GM12878 (cell line): Measurements from ENCODE around the gene FGD5. TPM values are rescaled to one million over a fixed set of nuclear protein-coding genes. Genes with fewer than 3 reads are reported as not detected.
A peak's percentile ranks its signal among the peaks of the same experiment; 100 is the strongest.

Source experiments
- ATAC-seq: fragments of 200-7000 bp; cut with Tn5 transposase; 3 replicates; pipeline ENCODE4 v1.9.1; 2020; ENCODE audit warnings: mild to moderate bottlenecking, moderate library complexity
- BruUV-seq: library from RNA; stranded (reverse); fragments of 400-500 nt; replicated peaks from 2 replicates; lab custom pipeline; 2021; lab: Mats Ljungman, UMichigan
- CTCF ChIA-PET: fragments of 300-600 bp; sonication (Branson Sonifier 250); formaldehyde crosslinking; extraction: SDS; loops from one replicate; lab custom pipeline; 2021; ENCODE audit warnings: inconsistent platforms; lab: Yijun Ruan, JAX
- POLR2A ChIA-PET: fragments of 350-600 bp; formaldehyde crosslinking; extraction: SDS; loops from one replicate; lab custom pipeline; 2021; ENCODE audit warnings: inconsistent platforms; lab: Charles Lee
- RAD21 ChIA-PET: fragments of 300-600 bp; sonication (Branson Sonifier 250); formaldehyde crosslinking; loops from one replicate; lab custom pipeline; 2023; ENCODE audit warnings: antibody characterized with exemption; ENCODE audit not compliant: unreplicated experiment; lab: Charles Lee
- SMC1A ChIA-PET: fragments of 300-600 bp; sonication (Branson Sonifier 250); formaldehyde crosslinking; loops from one replicate; lab custom pipeline; 2023; ENCODE audit not compliant: unreplicated experiment, uncharacterized antibody; lab: Charles Lee
- DNase-seq: peaks from one replicate; pipeline ENCODE4 v3.0.0-alpha.2; 2011; ENCODE audit warnings: low read depth, low spot score
- FAIRE-seq: peaks from 3 replicates; lab custom pipeline; 2011; peaks lifted over from hg19 to GRCh38; lab: Jason Lieb, UNC
- H2AFZ ChIP-seq: 2 replicates; pipeline ENCODE4 v1.6.0; 2011; ENCODE audit warnings: low read depth, low read length, control low read depth; ENCODE audit not compliant: control insufficient read depth
- H3K27ac ChIP-seq: 2 replicates; pipeline ENCODE4 v1.5.1; 2011; ENCODE audit warnings: control low read depth; ENCODE audit not compliant: control insufficient read depth, insufficient read depth
- H3K27me3 ChIP-seq, 2 experiments: replicated peaks in 1 of 2; 2 replicates each; pipeline versions ENCODE4 v1.6.0 to v1.6.1; 2011; ENCODE audit warnings: low read length in 1 of 2; ENCODE audit not compliant: control insufficient read depth in 2 of 2, insufficient read depth in 2 of 2
- H3K36me3 ChIP-seq, 2 experiments: 2 replicates each; pipeline ENCODE4 v1.5.1; 2011; ENCODE audit warnings: low read length in 1 of 2; ENCODE audit not compliant: control insufficient read depth in 2 of 2, insufficient read depth in 2 of 2
- H3K4me1 ChIP-seq: 2 replicates; pipeline ENCODE4 v1.6.1; 2011; ENCODE audit warnings: mild to moderate bottlenecking, low read length, moderate library complexity, mixed read lengths; ENCODE audit not compliant: control insufficient read depth, insufficient read depth
- H3K4me2 ChIP-seq: 2 replicates; pipeline ENCODE4 v1.6.0; 2011; ENCODE audit warnings: control low read depth; ENCODE audit not compliant: control insufficient read depth, insufficient read depth
- H3K4me3 ChIP-seq: fragments of 200-600 bp; sonication (generic); 2 replicates; pipeline ENCODE4 v1.5.1; 2016
- H3K79me2 ChIP-seq: 2 replicates; pipeline ENCODE4 v1.6.0; 2011; ENCODE audit warnings: low read length; ENCODE audit not compliant: control insufficient read depth, insufficient read depth
- H3K9ac ChIP-seq: 2 replicates; pipeline ENCODE4 v1.8.0; 2011; ENCODE audit warnings: low read length, control low read depth, mixed read lengths; ENCODE audit not compliant: control insufficient read depth, insufficient read depth
- H3K9me3 ChIP-seq: replicated peaks from 3 replicates; pipeline ENCODE4 v1.5.1; 2011; ENCODE audit warnings: mild to moderate bottlenecking, low read length; ENCODE audit not compliant: control insufficient read depth, insufficient read depth
- H4K20me1 ChIP-seq: 2 replicates; pipeline ENCODE4 v1.6.0; 2011; ENCODE audit not compliant: control insufficient read depth, insufficient read depth
- E2F8 ChIP-seq: fragments of 450-650 bp; IDR thresholded peaks from 2 replicates; pipeline ENCODE4 v1.6.1; 2018; ENCODE audit warnings: mild to moderate bottlenecking, low read depth, moderate library complexity; ENCODE audit not compliant: partially characterized antibody
- KDM1A ChIP-seq: fragments of 200-600 bp; sonication (generic); IDR thresholded peaks from 2 replicates; pipeline ENCODE4 v1.6.1; 2016; ENCODE audit warnings: borderline replicate concordance
- NFIC ChIP-seq: IDR thresholded peaks from 2 replicates; pipeline ENCODE4 v1.6.1; 2012; ENCODE audit warnings: low read depth, mild to moderate bottlenecking, inconsistent platforms, low read length, moderate library complexity
- POLR2AphosphoS2 ChIP-seq: IDR thresholded peaks from 2 replicates; pipeline ENCODE4 v1.6.1; 2011; ENCODE audit warnings: low read depth, mild to moderate bottlenecking, low read length, improper control_type of control experiment, moderate library complexity
- POLR2AphosphoS5 ChIP-seq: IDR thresholded peaks from 2 replicates; pipeline ENCODE4 v1.6.1; 2011; ENCODE audit warnings: mild to moderate bottlenecking, low read length, inconsistent platforms
- TCF12 ChIP-seq: IDR thresholded peaks from 2 replicates; pipeline ENCODE4 v1.6.1; 2011; ENCODE audit warnings: low read depth, mild to moderate bottlenecking, low read length
- WGBS: methylation state at CpG from one replicate; pipeline ENCODE4 v1.1.6; 2016; ENCODE audit warnings: low lambda C conversion rate; ENCODE audit not compliant: insufficient replicate concordance, insufficient coverage; ENCODE audit errors: missing lambda C conversion rate; 5-methylcytosine and 5-hydroxymethylcytosine counted together
- in situ Hi-C: fragments of 300-500 bp; cut with MboI; formaldehyde crosslinking; loops from 9 replicates; pipeline ENCODE4 v1.14.3; 2018; ENCODE audit warnings: mixed read lengths
- intact Hi-C: fragments of 100-400 bp; cut with micrococcal nuclease; formaldehyde crosslinking; loops from one replicate; pipeline ENCODE4 v1.14.2; 2022; ENCODE audit not compliant: unreplicated experiment
- polyA plus RNA-seq, 11 experiments: library from polyadenylated mRNA; depleted of rRNA in 4 of 11; unstranded in 6 of 11; stranded (reverse) in 5 of 11; fragments of >200 nt; fragmentation: Nextera tagmentation in 4 of 11; fragmentation: Illumina TruSeq in 1 of 11; extraction: Ambion mirVana in 4 of 11; extraction: Trizol in 1 of 11; gene quantifications; 1 replicate in 1 of 11; 2 replicates in 10 of 11; pipeline versions ENCODE4 v1.2.1 to v1.2.3, GENCODE V29; 2011 to 2016; ENCODE audit warnings: inconsistent platforms in 2 of 11, missing spikeins in 2 of 11, low read depth in 1 of 11
- total RNA-seq, 4 experiments: library from RNA; depleted of rRNA in 3 of 4; stranded (reverse); fragments of >200 nt in 3 of 4; fragmentation: Illumina TruSeq in 1 of 4; extraction: Trizol in 1 of 4; gene quantifications; 2 replicates each; pipeline versions ENCODE4 v1.2.1 to v1.2.3, GENCODE V29; 2013 to 2021

Gene FGD5
- total and polyA plus RNA-seq, 10 of the 15 experiments (the other 5 are each of a cell fraction or from before 2014, with no cell fraction given): 0.03 to 0.13 (median 0.11) TPM; not detected in 3

GRCh38 chr3:14822670-14823390 is 4.1 kb downstream of the FGD5 start:
- in situ Hi-C loops (no loop called here), intact Hi-C loops (no loop called here)
- ChIA-PET RAD21 (interaction anchor here (1.4 kb wide), 1 partner anchor 21 kb away, joined by 3 read pairs; no protein-coding TSS in a partner anchor), CTCF (interaction anchor here (1.3 to 1.7 kb wide), 2 partner anchors 42 to 98 kb away, joined by 3 to 4 read pairs; no protein-coding TSS in a partner anchor), SMC1A (interaction anchor here (1.3 kb wide), 1 partner anchor 99 kb away, joined by 4 read pairs; no protein-coding TSS in a partner anchor), POLR2A (no interaction called here)
- no peak overlapping the region for H2AFZ ChIP-seq
- H4K20me1 ChIP-seq: no peaks in the 10 kb centered on the region
- ATAC-seq: peak; percentile 40; the same call in 2 of the 3 replicates
- BruUV-seq: no TSS peak
- no peaks in the 10 kb centered on the region for H3K36me3 ChIP-seq
- WGBS: 17% methylated on average over 12 of the region's 12 CpGs
- no peak overlapping the region for H3K4me2 ChIP-seq
- no peak overlapping the region for H3K4me3 ChIP-seq
- H3K79me2 ChIP-seq: no peaks in the 10 kb centered on the region
- H3K27me3 ChIP-seq: peaks cover 2 to 3% of the 10 kb centered on the region in 2 experiments; a peak in 2 of 4 replicates
- no peak overlapping the region for H3K9ac ChIP-seq
- FAIRE-seq: no peak
- DNase-seq: no peak
- TF ChIP-seq POLR2AphosphoS2: no peak
- TF ChIP-seq, all 136 proteins: peak for 0
- Histone ChIP-seq H3K9me3 (no peaks in the 10 kb centered on the region), H3K4me1 (no peaks in the 10 kb centered on the region), H3K27ac (no peak overlapping the region)

GRCh38 chr3:14823393-14823792 is 4.6 kb downstream of the FGD5 start:
- H3K27me3 ChIP-seq: peaks cover 3 to 6% of the 10 kb centered on the region in 2 experiments; a peak in 3 of 4 replicates
- RAD21 ChIA-PET: interaction anchor here (1.4 kb wide), 1 partner anchor 21 kb away, joined by 3 read pairs; no protein-coding TSS in a partner anchor
- no peak overlapping the region for H3K9ac ChIP-seq
- no peak overlapping the region for H3K4me3 ChIP-seq
- intact Hi-C loops (no loop called here), in situ Hi-C loops (no loop called here)
- FAIRE-seq (no peak), ATAC-seq (no peak), DNase-seq (no peak)
- no peaks in the 10 kb centered on the region for H3K9me3 ChIP-seq
- no peak overlapping the region for H2AFZ ChIP-seq
- H3K79me2 ChIP-seq: no peaks in the 10 kb centered on the region
- no peaks in the 10 kb centered on the region for H4K20me1 ChIP-seq
- no peak overlapping the region for H3K4me2 ChIP-seq
- POLR2A ChIA-PET: no interaction called here
- SMC1A ChIA-PET: no interaction called here
- no TSS peak for BruUV-seq
- TF ChIP-seq POLR2AphosphoS5: no peak
- TF ChIP-seq TCF12: no peak
- TF ChIP-seq KDM1A: no peak
- TF ChIP-seq NFIC: no peak
- no peak for TF ChIP-seq E2F8
- H3K4me1 ChIP-seq: no peaks in the 10 kb centered on the region
- 95% methylated on average over 2 of the region's 2 CpGs for WGBS
- no peak overlapping the region for H3K27ac ChIP-seq
- H3K36me3 ChIP-seq: no peaks in the 10 kb centered on the region
- CTCF ChIA-PET: interaction anchor here (1.7 kb wide), 1 partner anchor 98 kb away, joined by 4 read pairs; no protein-coding TSS in a partner anchor
